HG03558 (cell line): ENCODE results near the gene PCIF1.

Experiments
- ATAC-seq: cut with Tn5 transposase; IDR thresholded peaks from one replicate; pipeline ENCODE4 v1.9.1; 2021; ENCODE audit warnings: moderate number of reproducible peaks; ENCODE audit not compliant: unreplicated experiment; ENCODE audit errors: extremely low read depth

Gene PCIF1

GRCh38 chr20:45904583-45905504 lies 29.6 kb upstream of the PCIF1 start:
- ATAC-seq: no peak

DNA sequence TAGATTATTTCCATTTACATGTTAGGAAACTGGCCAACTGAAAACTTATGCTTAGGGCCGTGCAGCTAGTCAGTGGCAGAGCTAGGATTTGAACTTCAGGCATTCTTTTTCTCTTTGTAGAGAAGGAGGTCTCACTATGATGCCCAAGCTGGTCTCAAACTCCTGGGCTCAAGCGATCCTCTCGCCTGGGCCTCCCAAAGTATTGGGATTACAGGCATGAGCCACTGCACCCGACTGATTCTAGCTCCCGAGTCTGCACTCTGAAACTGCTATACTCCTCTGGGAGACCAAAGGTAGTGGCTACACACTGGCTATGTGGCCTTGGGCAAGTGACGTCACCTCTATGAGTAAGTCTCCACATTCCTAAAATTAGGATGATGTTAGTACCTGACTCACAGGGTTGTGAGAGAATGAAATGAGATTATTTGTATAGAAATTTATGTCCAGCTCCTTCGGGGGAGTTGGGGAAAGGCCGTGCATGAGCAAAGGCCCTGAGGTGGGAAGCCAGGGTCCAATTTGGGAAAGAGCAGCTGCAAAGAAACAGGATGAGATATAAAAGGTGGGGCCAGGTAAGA lies 28.9 kb upstream of the PCIF1 start:
- no peak for ATAC-seq

GRCh38 chr20:45907219-45907948 lies 27.1 kb upstream of the PCIF1 start:
- no peak for ATAC-seq

DNA sequence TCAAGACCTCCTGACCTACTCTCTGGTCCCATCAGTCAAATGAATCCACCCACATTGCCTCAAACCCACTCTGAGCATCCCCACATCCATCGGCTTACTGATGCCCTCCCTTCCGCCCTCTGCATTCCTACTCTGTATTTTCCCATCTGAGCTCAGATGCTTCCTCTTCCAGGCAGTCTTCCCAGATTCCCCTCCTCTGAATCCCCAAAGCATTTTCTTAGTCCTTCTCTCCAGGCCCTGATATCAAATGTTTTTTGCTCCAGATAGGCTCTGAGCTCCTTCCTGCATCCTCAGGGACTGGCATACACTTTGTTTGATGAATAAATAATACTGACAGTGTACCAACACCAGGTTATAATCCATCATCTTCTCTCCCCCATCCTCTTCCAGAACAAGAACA lies 26.4 kb upstream of the PCIF1 start:
- no peak for ATAC-seq

DNA sequence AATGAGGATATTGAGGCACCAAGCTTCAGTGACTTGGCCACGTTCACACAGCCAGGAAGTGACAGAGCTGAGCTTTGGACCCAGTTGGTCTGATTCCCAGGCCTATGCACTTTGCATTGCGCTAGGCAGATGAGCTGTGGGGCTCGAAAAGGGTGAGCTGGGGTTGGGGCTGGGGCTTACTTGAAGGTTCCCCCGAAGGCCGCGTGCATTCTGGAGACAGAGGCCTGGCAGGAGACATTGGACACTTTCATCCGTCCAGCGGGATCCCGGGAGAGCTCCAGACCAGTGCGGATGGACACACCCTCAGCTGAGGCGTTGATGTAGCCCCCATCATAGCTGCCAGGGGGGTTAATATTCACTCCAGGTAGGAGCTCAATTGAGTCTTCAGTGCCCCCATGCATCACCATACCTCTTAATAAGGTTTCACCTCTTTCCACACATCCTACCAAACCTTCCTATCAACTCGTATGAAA lies 25.1 kb upstream of the PCIF1 start:
- no peak for ATAC-seq

GRCh38 chr20:45909817-45910669 lies 24.4 kb upstream of the PCIF1 start:
- no peak for ATAC-seq

DNA sequence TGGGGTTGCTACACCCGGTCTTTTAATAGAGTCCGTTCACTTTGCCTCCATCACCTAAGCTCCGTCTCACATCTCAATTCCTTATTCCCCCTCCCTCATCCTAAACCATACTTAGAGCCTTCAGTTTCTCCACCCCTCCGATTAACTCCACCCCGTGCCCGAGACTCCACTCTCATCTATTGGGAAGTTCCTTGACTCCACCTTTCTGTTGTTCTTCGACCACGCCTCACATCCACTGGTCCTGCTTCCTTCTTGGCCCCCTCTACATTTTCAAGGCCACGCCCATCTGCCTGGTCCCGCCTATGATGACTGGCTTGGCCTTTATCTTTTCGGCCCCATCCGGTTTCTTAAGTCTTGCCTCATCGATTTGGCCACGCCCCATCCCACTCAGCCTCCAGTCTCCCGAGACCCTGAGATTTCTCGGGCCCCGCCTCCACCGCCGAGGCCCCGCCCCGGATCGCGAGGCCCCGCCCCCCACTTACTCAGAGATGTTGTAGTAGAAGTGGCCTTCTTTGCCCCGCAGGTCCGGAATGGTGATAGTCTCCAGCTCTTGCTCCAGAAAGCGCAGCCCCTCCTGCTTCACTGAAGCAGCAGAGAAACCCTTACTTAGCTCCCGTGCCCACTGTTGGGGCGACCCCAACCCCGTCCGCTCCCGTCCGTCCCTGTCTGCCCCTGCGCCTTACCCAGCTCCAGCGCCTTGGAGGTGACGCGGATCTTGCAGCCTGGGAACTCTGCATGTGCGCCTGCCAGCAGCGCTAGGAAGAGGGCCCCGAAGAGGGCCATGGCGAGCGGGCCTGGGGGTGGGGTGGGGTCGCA lies 23.6 kb upstream of the PCIF1 start:
- ATAC-seq: peak; percentile 84

GRCh38 chr20:45911486-45912343 lies 22.8 kb upstream of the PCIF1 start, which contains the start of gene PLTP:
Gene PLTP, minus strand, starts transcription at chr20:45912155. Its CDS starts 703 bp downstream, at chr20:45911452.
- ATAC-seq: no peak

- no peak for ATAC-seq
Observed at GRCh38 chr20:45912344-45912682, 22.2 kb upstream of the PCIF1 start.

GRCh38 chr20:45913116-45913515 lies 21.4 kb upstream of the PCIF1 start:
- ATAC-seq: no peak

DNA sequence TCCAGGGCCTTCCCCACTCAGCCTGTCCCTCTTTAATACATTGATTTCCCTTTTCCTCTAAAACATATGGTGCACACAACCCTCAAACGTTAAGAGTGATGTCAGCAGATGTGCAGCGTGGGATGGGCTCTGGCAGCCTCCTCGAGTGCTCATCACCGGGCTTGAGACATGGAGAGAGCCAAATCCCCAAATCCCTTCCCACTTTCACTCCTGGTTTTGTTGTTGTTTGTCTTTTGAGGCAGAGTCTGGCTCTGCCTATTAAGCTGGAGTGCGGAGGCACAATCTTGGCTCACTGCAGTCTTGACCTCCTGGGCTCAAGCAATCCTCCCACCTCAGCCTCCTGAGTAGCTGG lies 16.7 kb upstream of the PCIF1 start:
- ATAC-seq: no peak

- ATAC-seq: no peak
Observed at GRCh38 chr20:45918182-45918737, 16.2 kb upstream of the PCIF1 start.

DNA sequence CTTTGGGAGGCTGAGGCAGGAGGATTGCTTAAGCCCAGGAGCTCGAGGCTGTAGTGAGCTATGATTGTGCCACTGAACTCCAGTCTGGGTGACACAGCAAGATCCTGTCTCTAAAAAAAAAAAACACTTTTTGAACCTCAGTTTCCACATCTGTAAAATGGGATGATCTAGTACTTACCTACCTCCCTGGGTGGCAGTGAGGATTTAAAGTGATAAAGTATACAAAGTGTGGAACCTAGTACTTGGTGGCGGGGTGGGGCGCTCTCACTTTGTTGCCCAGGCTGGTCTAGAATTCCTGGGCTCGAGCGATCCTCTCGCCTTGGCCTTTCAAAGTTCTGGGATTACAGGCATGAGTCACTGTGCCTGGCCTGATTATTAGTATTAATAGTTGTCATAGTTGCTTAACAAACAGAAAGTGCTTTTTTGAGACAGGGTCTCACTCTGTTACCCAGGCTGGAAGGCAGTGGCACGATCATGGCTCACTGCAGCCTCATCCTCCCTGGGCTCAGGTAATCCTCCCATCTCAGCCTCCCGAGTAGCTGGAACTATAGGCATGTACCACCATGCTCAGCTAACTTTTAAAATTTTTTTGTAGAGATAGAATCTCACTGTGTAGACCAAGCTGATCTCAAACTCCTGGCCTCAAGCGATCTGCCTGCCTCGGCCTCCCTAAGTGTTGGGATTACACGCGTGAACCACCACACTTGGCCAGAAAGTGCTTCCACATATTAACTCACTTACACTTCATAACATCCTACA lies 15.5 kb upstream of the PCIF1 start:
- no peak for ATAC-seq

DNA sequence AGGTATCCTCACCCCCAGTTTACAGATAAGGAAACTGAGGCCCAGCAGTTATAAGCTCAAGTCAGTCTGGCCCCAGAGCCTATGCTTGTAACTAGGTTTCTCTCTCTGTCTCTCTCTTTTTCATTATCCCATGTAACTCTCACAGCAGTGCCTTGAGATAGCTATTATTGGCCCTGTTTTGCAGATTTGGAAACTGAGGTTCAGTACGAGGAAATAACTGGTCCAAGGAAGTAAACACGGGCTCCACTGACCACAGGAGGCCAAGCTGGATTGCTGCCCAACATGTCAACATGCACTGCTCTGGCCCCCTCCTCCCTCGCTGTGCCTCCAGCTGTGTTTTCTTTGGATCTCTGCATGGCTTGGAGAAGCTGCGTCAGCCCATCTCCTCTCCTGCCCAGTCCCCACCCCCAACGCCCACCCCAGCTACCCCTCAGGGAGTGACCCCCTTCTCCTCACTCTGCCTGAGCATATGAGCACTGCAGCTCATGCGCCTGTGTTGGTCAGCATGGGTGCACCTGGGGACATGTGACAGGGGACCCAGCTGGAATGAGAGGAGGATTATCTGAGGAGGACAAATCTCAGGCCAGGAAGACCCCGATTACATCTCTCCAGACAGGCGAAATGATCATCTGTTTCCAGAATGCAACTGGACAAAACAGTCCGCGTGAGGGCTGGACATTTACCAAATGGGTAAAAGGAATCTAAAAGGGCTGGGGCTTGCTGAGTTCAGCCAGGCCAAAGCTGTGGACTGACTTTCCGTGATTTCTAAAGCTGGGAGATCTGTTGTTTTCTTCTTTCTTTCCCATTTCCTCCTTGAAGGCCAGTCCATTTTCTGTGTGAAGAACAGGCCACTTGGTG lies 14.7 kb upstream of the PCIF1 start:
- ATAC-seq: no peak

DNA sequence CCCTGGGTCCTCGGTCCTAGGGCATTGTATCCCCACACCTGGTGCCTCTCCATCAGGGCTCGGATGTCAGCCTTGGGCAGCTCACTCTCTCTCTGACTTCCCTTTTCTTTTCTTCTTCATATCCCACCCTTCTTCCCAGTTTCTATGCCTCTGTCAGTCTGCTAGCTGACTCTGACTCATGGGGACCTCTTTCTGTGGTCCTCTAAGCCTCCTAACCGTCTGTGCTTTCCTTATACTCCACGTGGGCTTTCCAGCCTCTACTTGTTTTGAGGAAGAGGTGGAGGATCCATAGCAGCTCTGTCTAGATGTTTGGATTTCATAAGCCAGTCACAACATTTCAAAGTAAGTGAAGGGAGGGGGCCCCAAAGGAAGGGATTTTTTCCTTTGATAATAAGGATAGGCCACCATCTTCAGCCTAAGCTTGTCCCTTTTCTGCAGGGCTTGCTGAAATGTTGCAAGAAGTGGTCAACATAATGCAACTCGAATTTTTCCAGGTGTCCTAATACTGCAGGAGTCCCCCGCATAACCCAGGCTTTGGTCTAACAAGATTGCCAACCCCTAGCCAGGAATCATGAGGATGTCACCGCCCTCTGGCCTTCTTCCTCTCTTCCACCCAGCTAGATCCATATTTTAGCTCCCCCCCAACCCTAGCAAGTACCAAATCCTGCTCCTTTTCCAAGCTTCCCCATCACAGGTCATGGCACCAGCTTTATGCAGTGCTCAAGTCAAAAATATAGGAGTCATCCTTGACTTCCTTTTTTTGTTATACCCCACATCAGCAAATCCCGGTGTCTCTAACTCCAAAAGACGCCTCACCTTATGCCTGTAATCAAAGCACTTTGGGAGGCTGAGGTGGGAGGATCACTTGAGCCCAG lies 13.8 kb upstream of the PCIF1 start:
- ATAC-seq: no peak
